ENCODE data around the gene C10orf95. TPM values are rescaled to one million over a fixed set of nuclear protein-coding genes. Genes with fewer than 3 reads are reported as not detected.
"Not testable (repeated sequence)": the region's sequence is repeated elsewhere in the genome, so short reads cannot be mapped to it uniquely, and the experiment has no call there.

The C10orf95 gene
- total RNA-seq, 1 experiment from 2014 or later = 0.82 TPM

GRCh38 chr10:102458656-102459055 lies 7.3 kb upstream of the C10orf95 start:
- H3K4me1 Mint-ChIP-seq (ENCODE audit: low read depth, unreplicated experiment) = peaks cover 33% of the 10 kb centered on the region

DNA sequence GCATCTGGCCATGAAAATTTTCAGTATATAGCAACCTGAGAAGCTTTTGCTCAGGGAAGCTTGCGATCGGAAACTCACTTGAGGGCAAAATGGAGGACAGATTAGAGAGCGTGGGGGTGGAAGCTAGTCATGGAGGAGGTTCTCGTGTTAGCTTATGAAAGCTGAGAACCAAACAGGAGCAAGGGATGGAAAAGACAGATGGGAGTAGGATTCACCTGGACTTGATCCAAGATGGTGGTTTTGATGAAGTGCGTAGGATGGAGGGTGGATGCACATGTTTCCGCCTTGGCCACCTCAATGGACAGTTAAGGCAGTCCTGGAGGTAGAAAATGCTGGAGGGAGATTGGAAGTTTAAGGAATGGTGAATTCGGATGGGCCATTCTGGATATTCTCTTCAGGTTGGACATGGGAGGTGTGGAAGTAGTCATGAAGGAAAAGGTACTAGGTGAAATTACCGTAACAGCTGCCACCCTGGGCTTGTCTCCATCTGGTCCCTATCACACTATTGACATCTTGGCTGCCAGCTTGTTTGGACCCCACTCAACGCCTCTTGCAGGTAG lies 6.3 kb upstream of the C10orf95 start:
- ChIA-PET CTCF (no interaction called here), POLR2A (no interaction called here)
- peaks cover 53% of the 10 kb centered on the region for H3K4me1 ChIP-seq
- 0 out of 2 replicates have a peak, but pooled peaks cover 1% of the 10 kb centered on the region for H3K36me3 ChIP-seq (ENCODE audit: control insufficient read depth, insufficient read depth, low read length)
- no peak overlapping the region for H3K27ac Mint-ChIP-seq (ENCODE audit: unreplicated experiment)
- no peak overlapping the region for H3K4me3 ChIP-seq (ENCODE audit: low read depth, low read length)
- H3K27me3 Mint-ChIP-seq (ENCODE audit: insufficient read depth, unreplicated experiment) = no peaks in the 10 kb centered on the region
- peaks cover 45% of the 10 kb centered on the region for H3K36me3 Mint-ChIP-seq (ENCODE audit: insufficient read depth, unreplicated experiment)
- no TSS peak for BruUV-seq (replicated peaks)
- H3K9me3 ChIP-seq = no peaks in the 10 kb centered on the region
- no peaks in the 10 kb centered on the region for H3K9me3 Mint-ChIP-seq (ENCODE audit: unreplicated experiment)
- intact Hi-C loops (cut with micrococcal nuclease; ENCODE audit: unreplicated experiment) = no loop called here
- H3K4me1 Mint-ChIP-seq (ENCODE audit: low read depth, unreplicated experiment) = peaks cover 31% of the 10 kb centered on the region
- TF ChIP-seq, protein P1, sequence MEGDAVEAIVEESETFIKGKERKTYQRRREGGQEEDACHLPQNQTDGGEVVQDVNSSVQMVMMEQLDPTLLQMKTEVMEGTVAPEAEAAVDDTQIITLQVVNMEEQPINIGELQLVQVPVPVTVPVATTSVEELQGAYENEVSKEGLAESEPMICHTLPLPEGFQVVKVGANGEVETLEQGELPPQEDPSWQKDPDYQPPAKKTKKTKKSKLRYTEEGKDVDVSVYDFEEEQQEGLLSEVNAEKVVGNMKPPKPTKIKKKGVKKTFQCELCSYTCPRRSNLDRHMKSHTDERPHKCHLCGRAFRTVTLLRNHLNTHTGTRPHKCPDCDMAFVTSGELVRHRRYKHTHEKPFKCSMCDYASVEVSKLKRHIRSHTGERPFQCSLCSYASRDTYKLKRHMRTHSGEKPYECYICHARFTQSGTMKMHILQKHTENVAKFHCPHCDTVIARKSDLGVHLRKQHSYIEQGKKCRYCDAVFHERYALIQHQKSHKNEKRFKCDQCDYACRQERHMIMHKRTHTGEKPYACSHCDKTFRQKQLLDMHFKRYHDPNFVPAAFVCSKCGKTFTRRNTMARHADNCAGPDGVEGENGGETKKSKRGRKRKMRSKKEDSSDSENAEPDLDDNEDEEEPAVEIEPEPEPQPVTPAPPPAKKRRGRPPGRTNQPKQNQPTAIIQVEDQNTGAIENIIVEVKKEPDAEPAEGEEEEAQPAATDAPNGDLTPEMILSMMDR (IDR thresholded peaks at IDR 0.05; ENCODE audit: insufficient read depth in 1 of 2, low read depth in 1 of 2, low read length in 1 of 2, severe bottlenecking in 1 of 2, unreplicated experiment in 1 of 2) = no peak
- H3K4me3 Mint-ChIP-seq (ENCODE audit: unreplicated experiment) = no peak overlapping the region
- no peak for DNase-seq
- H3K27me3 ChIP-seq (replicated peaks; ENCODE audit: control insufficient read depth, insufficient read depth, low read length) = no peaks in the 10 kb centered on the region

More at GRCh38 chr10:102458656-102459055, 7.3 kb upstream of the C10orf95 start:
- Histone ChIP-seq H3K27me3 (replicated peaks; ENCODE audit: control insufficient read depth, insufficient read depth, low read length) (no peaks in the 10 kb centered on the region), H3K36me3 (ENCODE audit: control insufficient read depth, insufficient read depth, low read length) (0 out of 2 replicates have a peak, but pooled peaks cover 1% of the 10 kb centered on the region), H3K9me3 (no peaks in the 10 kb centered on the region), H3K4me3 (ENCODE audit: low read depth, low read length) (no peak overlapping the region), H3K4me1 (peaks cover 50% of the 10 kb centered on the region)
- CTCF ChIA-PET = interaction anchor here (0.9 kb wide), 2 partner anchors 24 to 125 kb away, joined by 4 to 6 read pairs; no protein-coding TSS in a partner anchor
- Mint-ChIP-seq H3K27me3 (ENCODE audit: insufficient read depth, unreplicated experiment) (no peaks in the 10 kb centered on the region), H3K36me3 (ENCODE audit: insufficient read depth, unreplicated experiment) (peaks cover 44% of the 10 kb centered on the region), H3K4me3 (ENCODE audit: unreplicated experiment) (no peak overlapping the region), H3K9me3 (ENCODE audit: unreplicated experiment) (no peaks in the 10 kb centered on the region), H3K27ac (ENCODE audit: unreplicated experiment) (peak overlapping the region; percentile 64)
- intact Hi-C loops (cut with micrococcal nuclease; ENCODE audit: unreplicated experiment) = no loop called here
- BruUV-seq (replicated peaks) = no TSS peak
- DNase-seq = no peak
- POLR2A ChIA-PET = interaction anchor here (1.1 kb wide), 1 partner anchor 8 kb away, joined by 3 read pairs; no protein-coding TSS in a partner anchor
- TF ChIP-seq, protein P1 (IDR thresholded peaks at IDR 0.05; ENCODE audit: insufficient read depth in 1 of 2, low read depth in 1 of 2, low read length in 1 of 2, severe bottlenecking in 1 of 2, unreplicated experiment in 1 of 2) = no peak

DNA sequence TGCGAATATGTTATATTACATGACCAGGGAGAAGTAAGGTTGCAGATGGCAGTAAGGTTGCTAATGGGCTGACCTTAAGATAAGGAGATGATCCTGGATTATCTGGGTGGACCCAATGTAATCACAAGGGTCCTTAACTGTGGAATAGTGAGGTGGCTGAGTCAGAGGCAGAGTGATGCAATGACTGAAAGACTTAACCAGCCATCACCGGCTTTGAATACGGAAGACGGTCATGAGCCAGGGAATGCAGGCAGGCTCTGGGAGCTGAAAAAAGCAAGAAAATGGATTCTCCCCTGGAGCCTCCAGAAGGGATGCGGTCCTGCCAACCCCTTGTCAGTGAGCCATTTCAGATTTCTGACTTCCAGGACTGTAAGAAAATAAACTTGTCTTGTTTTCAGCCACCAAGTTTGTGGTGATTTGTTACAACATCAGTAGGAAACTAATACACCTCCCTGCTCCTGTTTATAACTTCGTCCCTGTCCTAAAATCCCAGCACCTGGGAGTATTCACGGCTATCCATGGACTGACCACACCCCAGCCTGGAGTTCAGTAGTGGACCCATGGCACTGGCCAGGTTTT lies 4.6 kb upstream of the C10orf95 start:
- peak; percentile 76 to 82 for DNase-seq
- Mint-ChIP-seq H3K27ac (ENCODE audit: unreplicated experiment) (peak overlapping the region; percentile 89), H3K36me3 (ENCODE audit: insufficient read depth, unreplicated experiment) (peaks cover 50% of the 10 kb centered on the region), H3K9me3 (ENCODE audit: unreplicated experiment) (no peaks in the 10 kb centered on the region), H3K27me3 (ENCODE audit: insufficient read depth, unreplicated experiment) (no peaks in the 10 kb centered on the region), H3K4me3 (ENCODE audit: unreplicated experiment) (peak overlapping the region; percentile 26), H3K4me1 (ENCODE audit: low read depth, unreplicated experiment) (peaks cover 27% of the 10 kb centered on the region)
- H3K4me3 ChIP-seq (ENCODE audit: low read depth, low read length) = no peak overlapping the region
- H3K9me3 ChIP-seq = no peaks in the 10 kb centered on the region
- TF ChIP-seq, protein P1 (IDR thresholded peaks at IDR 0.05; ENCODE audit: insufficient read depth in 1 of 2, low read depth in 1 of 2, low read length in 1 of 2, severe bottlenecking in 1 of 2, unreplicated experiment in 1 of 2) = no peak
- POLR2A ChIA-PET = interaction anchor here (0.6 kb wide), 1 partner anchor 45 kb away, joined by 3 read pairs; no protein-coding TSS in a partner anchor
- intact Hi-C loops (cut with micrococcal nuclease; ENCODE audit: unreplicated experiment) = loop anchor here (1.0 kb wide), 1 partner anchor 46 kb away; the partner anchor contains the start of gene ACTR1A
- no peaks in the 10 kb centered on the region for H3K27me3 ChIP-seq (replicated peaks; ENCODE audit: control insufficient read depth, insufficient read depth, low read length)
- peaks cover 55% of the 10 kb centered on the region for H3K4me1 ChIP-seq
- 0 out of 2 replicates have a peak, but pooled peaks cover 1% of the 10 kb centered on the region for H3K36me3 ChIP-seq (ENCODE audit: control insufficient read depth, insufficient read depth, low read length)
- CTCF ChIA-PET = interaction anchor here (1.0 kb wide), 1 partner anchor 47 kb away, joined by 3 read pairs; the partner anchor contains the start of gene ACTR1A
- TSS peak; percentile 5 for BruUV-seq (replicated peaks)

- H3K9me3 ChIP-seq; CTCF ChIA-PET; H3K36me3 ChIP-seq (ENCODE audit: control insufficient read depth, insufficient read depth, low read length); H3K9me3 Mint-ChIP-seq (ENCODE audit: unreplicated experiment); H3K27me3 ChIP-seq (replicated peaks; ENCODE audit: control insufficient read depth, insufficient read depth, low read length); H3K27me3 Mint-ChIP-seq (ENCODE audit: insufficient read depth, unreplicated experiment); POLR2A ChIA-PET; H3K4me3 ChIP-seq (ENCODE audit: low read depth, low read length): not testable (repeated sequence)
- intact Hi-C loops (cut with micrococcal nuclease; ENCODE audit: unreplicated experiment) = loop anchor here (1.0 kb wide), 1 partner anchor 47 kb away; the partner anchor contains the start of gene ACTR1A
- peak overlapping the region; percentile 53 for H3K4me3 Mint-ChIP-seq (ENCODE audit: unreplicated experiment)
- peaks cover 55% of the 10 kb centered on the region for H3K4me1 ChIP-seq
- peaks cover 27% of the 10 kb centered on the region for H3K4me1 Mint-ChIP-seq (ENCODE audit: low read depth, unreplicated experiment)
- DNase-seq = peak; percentile 61 to 78
- peak overlapping the region; percentile 89 for H3K27ac Mint-ChIP-seq (ENCODE audit: unreplicated experiment)
- peaks cover 54% of the 10 kb centered on the region for H3K36me3 Mint-ChIP-seq (ENCODE audit: insufficient read depth, unreplicated experiment)
- BruUV-seq (replicated peaks) = TSS peak; percentile 56
These were observed 3.5 kb upstream of the C10orf95 start for GRCh38 chr10:102454662-102455487.
